ENCODE data around the gene GATAD2A.
"Not testable (repeated sequence)": the region's sequence is repeated elsewhere in the genome, so short reads cannot be mapped to it uniquely, and the experiment has no call there.

The GATAD2A gene

GRCh38 chr19:19447536-19448237 lies 42.2 kb downstream of the GATAD2A start:
- peak; percentile 28 to 33 for DNase-seq

GRCh38 chr19:19448238-19448544 lies 42.7 kb downstream of the GATAD2A start:
- no peak for DNase-seq

GRCh38 chr19:19451429-19452242 lies 46.2 kb downstream of the GATAD2A start:
- peak; percentile 39 to 57 for DNase-seq

- no peak for DNase-seq
Measured at GRCh38 chr19:19452243-19453124, 47.0 kb downstream of the GATAD2A start.

- DNase-seq, result no peak
Measured at GRCh38 chr19:19453125-19453454, 47.6 kb downstream of the GATAD2A start.

- not testable (repeated sequence) for DNase-seq
Measured at GRCh38 chr19:19455166-19455919, 49.9 kb downstream of the GATAD2A start.

- DNase-seq, result no peak
Measured at GRCh38 chr19:19457671-19458070, 52.2 kb downstream of the GATAD2A start.

GRCh38 chr19:19458110-19458816 lies 52.8 kb downstream of the GATAD2A start:
- DNase-seq, result no peak

- no peak for DNase-seq
Measured at GRCh38 chr19:19459073-19459472, 53.6 kb downstream of the GATAD2A start.

- DNase-seq, result peak; percentile 69 to 80
Measured at GRCh38 chr19:19459707-19460251, 54.3 kb downstream of the GATAD2A start.

GRCh38 chr19:19460258-19460731 lies 54.8 kb downstream of the GATAD2A start:
- DNase-seq, result peak; percentile 43 to 46

- DNase-seq, result peak; percentile 63 to 74
Measured at GRCh38 chr19:19460761-19461265, 55.3 kb downstream of the GATAD2A start.

- DNase-seq, result no peak
Measured at GRCh38 chr19:19461306-19461670, 55.8 kb downstream of the GATAD2A start.

GRCh38 chr19:19461671-19462622 lies 56.5 kb downstream of the GATAD2A start:
- DNase-seq, result no peak

- no peak for DNase-seq
Measured at GRCh38 chr19:19463348-19464117, 58.1 kb downstream of the GATAD2A start.

GRCh38 chr19:19464339-19465098 lies 59.0 kb downstream of the GATAD2A start:
- no peak for DNase-seq

- no peak for DNase-seq
Measured at GRCh38 chr19:19465436-19466070, 60.1 kb downstream of the GATAD2A start.

GRCh38 chr19:19466201-19466600 lies 60.7 kb downstream of the GATAD2A start:
- DNase-seq, result no peak
